ENCODE results near the gene CLMP. TPM values are rescaled to one million over a fixed set of nuclear protein-coding genes. Genes with fewer than 3 reads are reported as not detected.
"Not testable (repeated sequence)": the region's sequence is repeated elsewhere in the genome, so short reads cannot be mapped to it uniquely, and the experiment has no call there.

The CLMP gene
- total RNA-seq, 1 experiment from 2014 or later, result 10.5 TPM

- no peak for DNase-seq (ENCODE audit: extremely low read depth, low read depth)
Measured at GRCh38 chr11:123144707-123145106, 50.3 kb downstream of the CLMP start.

- DNase-seq (ENCODE audit: extremely low read depth, low read depth), result no peak
Measured at GRCh38 chr11:123143921-123144320, 51.1 kb downstream of the CLMP start.

DNA sequence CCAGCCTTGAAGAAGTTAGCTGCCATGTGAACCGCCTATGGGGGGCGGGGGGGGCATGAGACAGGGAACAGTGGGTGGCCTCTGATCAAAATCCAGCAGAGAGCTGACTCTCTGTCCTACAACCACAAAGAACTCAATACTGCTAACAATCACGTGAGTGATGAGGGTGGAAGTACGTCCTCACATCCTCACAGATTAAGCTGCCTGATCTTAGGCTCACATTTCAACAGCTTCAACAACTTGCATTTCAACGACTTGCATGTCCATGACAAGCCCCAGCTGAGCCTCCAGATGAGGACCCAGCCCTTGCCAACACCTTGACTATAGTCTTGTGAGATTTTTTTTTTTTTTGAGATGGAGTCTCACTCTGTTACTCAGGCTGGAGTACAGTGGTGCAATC, 51.6 kb downstream of the CLMP start:
- no peak for DNase-seq (ENCODE audit: extremely low read depth, low read depth)

DNA sequence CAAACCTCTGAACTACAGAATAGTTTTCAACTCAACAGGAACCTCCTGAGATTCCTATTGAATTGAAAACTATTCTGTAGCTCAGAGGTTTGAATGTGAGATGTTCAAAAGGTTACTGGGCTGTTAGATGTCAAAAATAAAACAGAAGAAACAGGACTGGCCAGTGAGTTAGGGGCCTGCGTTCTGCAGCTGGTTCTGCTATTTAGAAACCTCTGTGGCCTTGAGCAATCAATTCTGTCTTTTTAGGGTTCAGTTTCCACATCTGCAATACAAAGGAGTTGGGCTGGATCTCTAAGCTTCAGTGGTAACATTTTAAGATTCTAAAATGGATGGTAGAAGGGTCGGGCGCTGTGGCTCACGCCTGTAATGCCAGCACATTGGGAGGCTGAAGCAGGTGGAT, 55.8 kb downstream of the CLMP start:
- DNase-seq (ENCODE audit: extremely low read depth, low read depth), result no peak

DNA sequence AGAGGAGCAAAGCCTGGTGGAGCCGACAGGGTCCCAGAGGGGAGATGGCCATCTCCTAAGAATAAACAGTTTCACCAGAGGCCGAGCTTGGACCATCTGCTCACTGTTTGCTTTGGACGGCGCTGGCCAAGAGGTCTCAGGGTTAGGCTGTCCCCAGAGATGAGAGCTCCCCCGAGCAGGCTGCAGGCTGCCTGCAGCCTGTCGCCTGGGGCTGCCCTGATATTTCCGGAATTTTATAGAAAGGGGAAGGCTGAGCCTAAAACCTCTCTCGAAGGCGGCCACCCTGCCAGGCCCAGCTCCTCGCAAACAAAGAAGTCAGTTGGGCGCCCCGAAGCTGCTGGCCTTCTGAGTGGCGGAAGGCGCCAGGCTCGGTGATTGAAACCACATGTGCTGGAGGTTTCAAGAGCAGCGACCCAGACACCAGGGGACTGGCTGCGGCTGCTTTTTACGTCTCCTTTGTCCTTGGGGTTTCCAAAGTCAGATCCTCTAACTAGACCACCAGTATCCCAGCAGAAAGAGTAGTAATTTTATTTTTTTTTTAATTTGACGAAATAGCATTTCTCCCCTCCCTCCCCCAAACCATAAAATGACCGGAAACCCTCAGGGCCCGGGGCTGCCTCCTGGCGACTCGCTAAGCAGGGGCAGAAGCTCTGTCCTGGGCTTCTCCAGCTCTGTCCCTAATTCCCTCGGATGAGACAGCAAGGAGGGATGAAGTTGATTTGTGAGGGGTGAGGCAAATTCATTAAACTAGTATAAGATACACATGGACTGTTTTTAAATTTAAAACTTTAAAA, 57.4 kb downstream of the CLMP start:
- DNase-seq (ENCODE audit: extremely low read depth, low read depth), result no peak

- no peak for DNase-seq (ENCODE audit: extremely low read depth, low read depth)
Measured at GRCh38 chr11:123135863-123136446, 59.1 kb downstream of the CLMP start.

- DNase-seq (ENCODE audit: extremely low read depth, low read depth), result no peak
Measured at GRCh38 chr11:123132881-123133280, 62.2 kb downstream of the CLMP start.

DNA sequence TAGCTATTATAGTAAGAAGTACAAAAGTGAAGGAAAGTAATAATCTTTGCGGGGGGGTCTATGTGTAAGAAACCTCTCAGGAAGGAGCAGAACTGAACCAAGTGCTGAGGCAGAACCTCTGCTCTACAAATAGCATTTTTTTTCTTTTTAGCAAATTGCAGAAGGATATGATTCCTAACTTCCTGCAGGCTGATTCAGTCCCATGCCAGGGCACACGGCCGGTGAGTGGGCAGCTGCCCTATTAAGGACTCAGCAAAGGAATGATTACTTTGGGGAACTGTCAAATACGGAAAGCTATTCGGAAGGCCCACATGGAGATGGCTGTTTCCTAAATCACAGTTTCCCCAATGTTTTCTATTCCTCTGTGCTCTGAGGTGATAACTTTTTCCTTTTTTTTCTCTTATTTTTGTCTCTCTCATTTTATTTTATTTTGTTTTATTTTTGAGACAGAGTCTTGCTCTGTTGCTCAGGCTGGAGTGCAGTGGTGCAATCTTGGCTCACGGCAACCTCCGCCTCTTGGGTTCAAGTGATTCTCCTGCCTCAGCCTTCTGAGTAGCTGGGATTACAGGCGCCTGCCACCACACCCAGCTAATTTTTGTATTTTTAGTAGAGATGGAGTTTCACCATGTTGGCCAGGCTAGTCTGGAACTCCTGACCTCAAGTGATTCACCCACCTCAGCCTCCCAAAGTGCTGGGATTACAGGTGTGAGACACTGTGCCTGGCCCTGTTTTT, 62.8 kb downstream of the CLMP start:
- DNase-seq (ENCODE audit: extremely low read depth, low read depth), result not testable (repeated sequence)

DNA sequence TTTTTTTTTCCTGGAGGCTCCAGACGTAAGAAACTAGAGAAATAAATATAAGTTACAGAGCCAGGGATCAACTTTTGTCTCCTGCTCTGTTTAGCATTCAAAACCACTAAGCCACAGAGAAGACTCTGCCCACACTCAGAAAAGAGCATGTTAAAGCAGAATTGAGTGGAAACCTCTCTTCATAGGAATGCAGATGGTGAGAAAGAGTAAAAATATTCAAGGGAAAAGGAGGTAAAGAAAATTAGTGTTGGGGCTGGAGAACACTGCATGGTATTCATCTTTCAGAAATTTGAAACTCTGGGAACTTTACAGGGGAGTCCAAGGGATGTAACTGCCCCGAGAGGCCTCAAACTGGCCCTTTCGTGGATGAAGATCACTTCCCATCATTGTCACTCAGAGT, 65.1 kb downstream of the CLMP start:
- DNase-seq (ENCODE audit: extremely low read depth, low read depth), result no peak

DNA sequence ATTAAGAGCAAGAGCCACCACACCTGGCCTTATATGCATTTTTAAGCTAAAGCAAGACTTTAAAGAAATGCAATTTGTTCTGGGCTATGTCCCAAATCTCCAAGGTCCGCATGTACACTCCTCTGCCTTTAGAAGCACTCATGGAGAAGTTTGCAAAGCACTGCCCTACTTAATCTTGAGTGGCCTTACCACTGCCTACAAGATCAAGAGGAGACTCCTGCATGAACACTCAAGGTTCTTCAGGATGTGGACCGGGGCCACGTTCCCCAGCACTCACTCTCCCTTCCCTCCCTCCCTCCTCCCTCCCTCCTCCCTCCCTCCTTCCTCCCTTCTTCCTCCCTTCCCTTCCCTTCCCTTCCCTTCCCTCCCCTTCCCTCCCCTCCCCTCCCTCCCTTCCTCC, 69.9 kb downstream of the CLMP start:
- no peak for DNase-seq (ENCODE audit: extremely low read depth, low read depth)

- DNase-seq (ENCODE audit: extremely low read depth, low read depth), result no peak
Measured at GRCh38 chr11:123122852-123123251, 72.2 kb downstream of the CLMP start.

GRCh38 chr11:123122341-123122740, 72.7 kb downstream of the CLMP start:
- peak; percentile 17 for DNase-seq (ENCODE audit: extremely low read depth, low read depth)

GRCh38 chr11:123116486-123116885, 78.6 kb downstream of the CLMP start:
- DNase-seq (ENCODE audit: extremely low read depth, low read depth), result no peak

GRCh38 chr11:123111465-123111864, 83.6 kb downstream of the CLMP start:
- peak; percentile 48 for DNase-seq (ENCODE audit: extremely low read depth, low read depth)

DNA sequence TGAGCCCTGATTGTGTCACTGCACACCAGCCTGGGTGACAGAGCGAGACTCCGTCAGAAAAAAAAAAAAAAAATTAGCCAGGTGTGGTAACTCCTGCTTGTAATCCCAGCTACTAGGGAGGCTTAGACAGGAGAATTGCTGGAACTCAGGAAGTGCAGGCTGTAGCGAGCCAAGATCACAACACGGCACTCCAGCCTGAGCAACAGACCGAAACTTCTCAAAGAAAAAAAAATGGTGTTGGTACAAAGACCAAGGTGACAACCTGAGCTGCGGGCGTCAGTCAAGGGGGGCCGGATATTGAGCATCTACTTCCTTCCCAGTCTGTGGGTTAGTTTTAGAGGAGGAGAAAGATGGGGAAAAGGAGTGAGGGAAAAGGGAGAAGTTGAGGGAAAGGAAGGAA, 84.7 kb downstream of the CLMP start:
- DNase-seq (ENCODE audit: extremely low read depth, low read depth), result no peak

GRCh38 chr11:123107945-123108495, 87.0 kb downstream of the CLMP start:
- DNase-seq (ENCODE audit: extremely low read depth, low read depth), result no peak

DNA sequence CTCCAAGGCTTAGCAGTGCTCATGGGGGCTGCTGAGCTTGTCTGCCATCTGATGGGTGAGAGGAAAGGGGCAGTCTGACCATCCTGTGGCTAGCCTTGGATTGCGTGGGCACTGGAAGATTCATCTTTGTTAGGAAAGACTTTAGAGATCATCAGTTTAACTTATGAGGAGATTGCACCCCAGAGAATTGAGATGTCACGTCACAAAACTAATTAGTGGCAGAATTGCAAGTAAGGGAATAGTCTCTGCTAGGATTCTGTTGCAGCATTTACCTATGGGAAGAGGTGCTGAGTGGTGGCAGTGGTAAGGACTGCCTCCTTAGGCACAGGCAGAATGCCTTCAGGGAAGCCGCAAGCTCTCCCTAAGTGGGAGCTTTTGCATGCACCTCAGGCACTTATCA, 90.4 kb downstream of the CLMP start:
- DNase-seq (ENCODE audit: extremely low read depth, low read depth), result no peak

DNA sequence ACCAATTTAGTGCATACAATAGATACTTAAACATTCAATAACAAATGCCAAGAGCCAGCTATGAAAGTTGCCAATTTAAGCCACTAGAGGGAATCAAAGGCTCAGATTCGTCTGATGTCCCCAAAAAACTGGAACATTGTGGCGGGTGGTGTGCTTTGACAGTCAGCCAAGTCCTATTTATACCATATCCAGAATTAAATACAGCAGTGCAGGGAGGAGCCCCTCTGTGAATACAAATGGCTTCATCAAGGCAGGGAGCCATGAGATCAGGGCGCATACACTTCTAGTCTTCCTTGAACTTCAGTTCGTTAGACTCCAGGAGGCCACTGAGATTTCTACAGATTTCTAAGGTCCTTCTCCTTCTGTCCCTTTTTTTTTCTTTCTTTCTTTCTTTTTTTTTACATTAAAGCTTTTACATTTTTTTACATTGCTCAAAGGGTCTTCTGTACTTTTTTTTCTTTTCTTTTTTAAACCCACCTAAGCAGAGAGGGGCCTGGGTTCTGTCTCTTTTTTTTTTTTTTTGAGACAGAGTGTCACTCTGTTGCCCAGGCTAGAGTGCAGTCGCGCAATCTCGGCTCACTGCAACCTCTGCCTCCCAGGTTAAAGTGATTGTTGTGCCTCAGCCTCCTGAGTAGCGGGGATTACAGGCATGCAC, 91.6 kb downstream of the CLMP start:
- peak; percentile 45 for DNase-seq (ENCODE audit: extremely low read depth, low read depth)

GRCh38 chr11:123100379-123101085, 94.5 kb downstream of the CLMP start:
- DNase-seq (ENCODE audit: extremely low read depth, low read depth), result no peak

- DNase-seq (ENCODE audit: extremely low read depth, low read depth), result no peak
Measured at GRCh38 chr11:123098990-123099389, 96.1 kb downstream of the CLMP start.

Measured in NCI-H460 (cell line).